HG03066 (cell line): ENCODE measurements around the gene SEMA3C.

Source experiments
- ATAC-seq: cut with Tn5 transposase; IDR thresholded peaks from one replicate; pipeline ENCODE4 v1.9.1; 2021; ENCODE audit warnings: low read depth; ENCODE audit not compliant: unreplicated experiment

The SEMA3C gene

DNA sequence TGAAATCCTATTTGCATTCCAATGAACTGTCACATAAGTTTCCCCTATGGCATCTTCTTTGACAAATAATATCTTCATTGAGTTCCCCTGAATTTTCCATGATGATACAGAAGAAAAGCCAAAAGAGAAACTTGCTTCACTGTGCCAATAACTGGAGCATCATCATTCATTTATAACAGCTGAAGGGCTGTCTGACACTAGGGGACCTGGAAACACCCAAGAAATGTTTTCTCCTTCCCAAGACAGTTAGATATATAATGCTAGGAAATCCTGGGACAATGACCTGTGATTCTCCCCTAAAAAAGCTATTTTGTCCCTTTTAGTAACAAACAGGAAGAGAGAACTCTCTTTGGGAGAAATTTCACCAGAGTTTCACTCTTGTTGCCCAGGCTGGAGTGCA is 133.6 kb downstream of the SEMA3C start:
- ATAC-seq: no peak

DNA sequence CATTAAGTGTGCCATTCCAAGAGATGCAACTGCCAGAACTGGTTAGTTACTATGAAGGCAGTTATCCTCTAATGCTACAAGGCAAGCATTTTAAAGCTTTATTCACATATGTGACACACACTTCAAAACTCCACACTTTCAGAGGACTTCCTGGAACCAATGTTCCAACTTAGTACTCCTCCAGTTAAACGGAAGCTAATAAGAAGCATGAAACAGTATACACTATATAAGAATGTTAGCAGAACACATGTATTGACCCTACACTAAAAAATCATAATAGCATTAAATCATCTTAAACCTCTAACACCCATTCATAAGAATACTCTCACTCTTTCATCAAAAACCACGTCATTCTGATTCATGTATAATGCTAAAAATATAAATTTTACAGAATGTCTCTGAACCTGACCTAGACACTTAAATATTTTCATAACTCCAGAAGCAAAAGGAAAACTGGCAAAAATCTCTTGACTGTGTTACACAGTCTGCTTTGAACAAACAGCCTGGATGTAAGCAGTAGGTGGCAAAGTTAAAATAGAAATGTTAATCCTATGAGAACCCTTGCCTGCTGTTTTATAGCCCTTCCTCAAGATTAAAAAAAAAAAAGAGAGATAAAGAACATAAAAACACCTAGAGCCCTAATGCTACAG is 135.0 kb downstream of the SEMA3C start:
- ATAC-seq: no peak

DNA sequence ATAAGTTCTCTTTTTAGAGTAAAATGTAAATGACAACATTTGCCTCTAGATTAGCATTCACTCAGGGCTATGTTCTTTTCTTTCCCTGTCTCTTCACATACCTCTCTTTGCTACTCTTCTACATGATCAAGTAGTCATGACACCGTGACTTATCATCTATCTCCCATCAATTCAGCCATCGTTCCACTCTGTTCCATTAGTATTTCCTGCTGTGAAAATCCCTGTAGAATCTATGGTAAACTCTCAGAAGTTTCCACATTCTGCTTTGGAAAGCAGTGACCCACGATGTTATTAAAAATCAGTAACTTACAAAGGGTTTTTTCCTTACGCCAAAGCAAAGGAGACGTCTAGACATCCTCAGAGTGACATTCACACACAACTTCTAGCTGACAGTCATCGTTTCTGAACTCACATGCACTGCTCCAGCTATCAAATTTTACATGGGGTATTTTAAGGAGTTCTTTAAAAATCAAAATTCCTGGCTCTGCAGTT is 135.6 kb downstream of the SEMA3C start:
- no peak for ATAC-seq

DNA sequence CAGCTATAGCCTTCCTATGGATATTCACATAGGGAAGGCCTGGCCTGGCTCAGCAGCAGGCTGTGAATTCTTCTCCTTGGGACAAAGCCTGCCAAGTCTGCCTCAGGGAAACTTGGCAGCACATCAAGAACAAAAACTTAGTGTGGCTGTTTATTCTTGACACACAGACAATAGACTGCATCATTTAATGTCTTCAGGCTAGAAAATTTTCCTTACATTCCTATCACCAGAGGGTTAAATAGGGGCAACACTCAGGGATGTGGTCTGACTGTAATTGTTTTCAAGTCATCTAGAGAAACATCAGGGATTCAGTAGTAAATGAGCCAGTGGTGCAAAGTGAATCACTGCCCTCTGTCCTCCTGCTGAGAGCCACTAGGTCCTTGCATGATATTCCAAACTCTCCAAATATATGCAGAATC is 137.3 kb downstream of the SEMA3C start:
- no peak for ATAC-seq

DNA sequence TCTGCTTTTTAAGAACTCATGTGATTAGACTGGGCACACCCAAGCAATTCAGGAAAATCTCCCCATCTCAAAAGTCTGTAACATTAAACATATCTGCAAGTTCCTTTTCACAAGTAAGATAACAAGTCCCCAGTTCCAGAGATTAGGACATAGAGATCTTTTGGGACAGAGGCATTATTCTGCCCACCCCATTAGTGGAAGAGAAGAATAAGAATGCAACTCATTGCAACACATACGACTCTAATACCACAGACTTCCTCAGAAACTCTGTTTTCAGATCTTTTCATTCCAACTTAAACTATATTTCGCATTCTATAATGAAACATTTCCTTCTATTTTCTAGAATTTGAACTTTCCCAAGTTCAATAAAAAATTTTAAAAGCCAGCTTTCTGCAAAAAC is 137.7 kb downstream of the SEMA3C start:
- no peak for ATAC-seq

DNA sequence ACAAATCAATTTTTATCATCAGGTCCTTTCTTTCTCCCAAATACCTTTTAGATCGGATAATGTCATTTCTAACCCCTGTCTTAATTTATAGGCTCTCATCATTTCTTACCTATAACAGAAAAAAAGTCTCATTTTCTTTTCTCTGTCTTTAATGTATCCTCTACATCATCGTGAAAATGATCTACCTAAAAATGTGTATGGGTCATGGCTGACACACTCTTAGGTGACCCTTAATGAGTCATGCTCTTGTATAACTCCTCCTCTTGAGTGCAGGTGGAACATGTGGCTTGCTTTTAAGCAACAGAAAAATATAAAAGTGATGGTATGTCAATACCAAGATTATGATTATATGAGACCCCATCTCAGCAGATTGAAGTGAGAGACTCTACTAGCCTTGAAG is 139.4 kb downstream of the SEMA3C start:
- no peak for ATAC-seq

DNA sequence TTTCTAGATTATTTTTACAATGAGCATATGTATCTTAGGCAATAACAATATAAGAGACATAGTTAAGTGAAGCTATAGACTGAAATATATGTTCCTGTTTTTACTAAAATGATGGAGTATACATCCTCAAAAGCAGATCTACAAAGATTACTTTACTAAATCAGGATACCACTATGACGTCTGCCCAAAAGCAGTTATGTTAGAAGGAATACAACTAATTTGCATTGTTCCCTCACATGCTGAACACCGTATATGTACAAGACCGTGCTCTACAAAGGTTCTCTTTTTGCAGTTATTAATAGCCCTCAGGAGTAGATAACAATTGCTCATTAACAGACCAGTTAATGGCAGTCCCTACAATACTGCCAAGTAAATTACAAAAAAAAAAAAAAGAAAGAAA is 143.0 kb downstream of the SEMA3C start:
- ATAC-seq: no peak

DNA sequence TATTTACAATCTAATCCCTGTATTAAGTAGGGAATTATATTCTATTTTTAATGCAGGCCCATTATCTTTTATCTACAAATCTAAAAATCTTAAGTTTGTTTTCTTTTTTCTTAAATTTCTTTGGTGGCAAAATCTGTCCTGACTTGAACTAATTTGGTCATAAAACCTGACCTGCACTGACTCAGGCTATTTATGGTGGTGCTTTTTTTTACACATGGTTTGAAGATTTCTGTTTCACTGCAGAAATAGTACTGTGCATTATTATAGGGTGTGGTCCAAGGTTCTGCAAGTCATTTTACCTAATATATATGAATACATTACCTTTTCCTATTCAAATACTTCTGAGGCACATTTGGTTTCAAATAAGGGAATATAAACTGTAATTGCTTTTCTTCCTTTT is 143.4 kb downstream of the SEMA3C start:
- no peak for ATAC-seq

DNA sequence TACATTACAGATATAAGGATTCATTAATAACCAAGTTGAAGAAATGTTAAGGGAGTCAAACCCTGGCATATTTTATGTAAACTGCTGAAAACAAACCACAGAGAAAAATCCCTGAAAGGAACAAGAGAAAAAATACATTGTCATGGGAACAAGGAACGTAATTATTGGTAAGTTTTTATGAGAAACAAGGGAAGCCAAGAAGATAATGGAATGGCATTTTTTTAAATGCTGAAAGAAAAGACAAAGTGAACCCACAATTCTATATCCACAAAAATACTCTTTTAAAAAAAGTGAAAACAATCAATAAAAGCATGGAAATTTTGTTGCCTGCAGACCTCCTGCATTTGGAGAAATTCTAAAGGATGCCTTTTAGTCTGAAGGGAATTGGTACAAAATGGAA is 144.0 kb downstream of the SEMA3C start:
- ATAC-seq: no peak

DNA sequence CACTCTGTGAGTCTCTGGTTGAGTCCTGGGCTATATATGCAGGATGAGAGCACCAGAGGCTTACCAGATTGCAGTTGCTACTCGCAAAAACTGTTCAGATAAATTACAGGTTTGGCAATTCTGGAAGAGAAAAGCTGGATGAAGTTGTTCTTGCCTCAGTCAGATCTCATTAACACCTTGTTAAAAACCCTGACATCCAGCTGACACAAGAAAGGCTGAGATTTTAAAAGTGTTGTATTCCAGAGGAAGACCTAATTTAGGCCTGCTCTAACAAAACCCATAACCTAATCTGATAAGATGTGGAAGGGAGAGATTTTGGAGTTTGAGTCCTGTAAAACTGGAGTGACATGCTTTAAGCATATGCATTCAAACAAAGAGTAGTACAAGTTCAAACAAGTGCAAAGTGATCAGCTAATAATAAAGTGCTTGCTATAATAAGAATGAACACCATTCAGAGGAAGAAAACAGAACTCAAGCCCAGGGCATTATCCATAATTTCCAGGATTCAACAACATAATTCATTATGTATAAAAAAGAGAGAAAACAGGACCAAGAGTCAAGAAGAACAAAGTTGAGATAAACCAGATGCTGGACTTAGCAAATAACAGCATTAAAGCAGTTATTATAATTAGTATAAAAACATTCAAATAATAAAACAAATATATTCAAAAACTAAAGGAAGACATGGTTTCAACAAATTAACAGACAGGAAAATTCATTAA is 144.9 kb downstream of the SEMA3C start:
- no peak for ATAC-seq

DNA sequence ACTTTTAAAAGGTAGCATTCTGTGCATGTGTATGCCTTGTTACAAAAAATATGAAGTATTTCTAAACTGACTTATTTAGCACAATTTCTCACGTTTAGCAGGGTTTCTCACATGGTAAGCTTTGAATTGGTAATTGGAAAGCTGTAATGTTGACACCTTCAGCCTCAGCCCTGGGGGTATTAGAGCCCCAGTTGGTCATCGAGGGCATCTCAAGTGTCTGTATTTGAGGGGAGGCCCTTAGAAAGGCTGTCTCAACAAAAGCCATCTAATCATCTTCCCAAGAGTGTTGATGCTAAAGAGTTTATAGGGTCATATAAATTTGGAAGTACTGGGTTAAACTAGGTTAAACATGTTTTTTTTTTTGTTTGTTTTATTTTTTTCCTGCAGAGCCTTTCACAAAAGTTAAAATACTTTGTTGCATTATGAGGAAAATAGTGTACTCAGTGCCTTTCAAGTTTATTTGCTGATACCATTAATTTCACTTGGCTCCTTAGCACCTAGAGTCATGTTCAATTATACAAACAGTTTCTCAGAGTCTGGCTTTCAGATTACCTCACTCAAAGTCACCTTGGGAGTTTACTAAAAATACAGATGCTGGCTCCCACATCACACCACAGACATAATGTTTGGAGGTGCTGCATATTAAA is 146.4 kb downstream of the SEMA3C start:
- no peak for ATAC-seq

DNA sequence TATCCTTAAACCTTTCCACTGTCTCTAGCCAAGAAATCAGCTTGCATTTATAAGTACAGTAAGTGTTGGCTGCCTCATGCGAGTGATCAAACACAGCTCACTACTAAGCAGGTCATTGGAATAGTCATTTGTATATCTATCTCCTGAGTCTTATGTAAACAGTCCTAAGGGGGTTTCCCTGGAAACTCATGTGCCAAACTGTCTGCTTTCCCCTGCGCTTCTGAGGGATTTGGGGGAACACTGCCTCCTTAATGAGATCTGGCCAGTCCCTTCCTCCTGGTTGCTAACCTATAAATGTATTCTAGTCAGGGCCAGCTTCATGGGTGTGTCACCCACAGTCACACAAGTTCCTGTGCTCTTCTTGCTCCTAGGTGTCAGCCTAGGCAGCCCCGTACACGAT is 147.3 kb downstream of the SEMA3C start:
- ATAC-seq: no peak

DNA sequence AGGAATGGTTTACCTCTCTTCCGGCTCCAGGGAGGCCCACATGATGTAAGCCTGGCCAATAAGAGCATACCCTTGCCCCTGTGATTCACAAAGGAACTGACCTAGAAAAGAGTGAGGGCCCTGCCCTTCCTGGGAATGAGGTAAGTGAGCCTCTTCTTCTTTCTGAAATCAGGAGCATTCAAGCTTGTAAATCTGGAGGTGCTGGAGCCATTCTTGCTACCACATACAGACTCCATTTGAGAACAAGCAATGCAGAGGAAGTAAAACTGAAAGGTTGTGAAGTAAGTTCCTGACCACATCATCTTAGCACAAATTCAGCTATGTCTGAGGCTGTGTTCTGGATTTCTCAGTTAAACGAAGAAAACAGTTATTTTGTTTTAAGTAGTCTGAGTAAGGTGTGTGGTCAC is 148.2 kb downstream of the SEMA3C start:
- peak; percentile 86 for ATAC-seq

DNA sequence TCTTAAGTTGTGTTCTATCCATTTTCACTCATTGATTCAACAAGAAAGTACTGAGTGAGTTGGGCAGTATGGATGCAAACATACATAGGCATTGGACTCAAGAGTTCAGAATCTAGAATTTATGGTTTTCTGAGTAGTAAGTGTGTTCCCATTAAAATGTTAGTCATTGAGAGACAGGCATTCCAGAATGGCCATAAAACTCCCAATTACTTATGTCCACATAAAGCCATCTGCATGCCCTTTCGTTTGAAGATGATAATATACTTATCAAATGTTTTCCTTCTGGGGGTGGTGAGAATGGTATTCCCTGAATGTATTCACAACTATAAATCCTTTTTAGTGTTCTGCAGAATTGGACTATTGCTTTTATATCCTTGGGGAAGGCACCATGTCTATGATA is 148.8 kb downstream of the SEMA3C start:
- ATAC-seq: no peak

DNA sequence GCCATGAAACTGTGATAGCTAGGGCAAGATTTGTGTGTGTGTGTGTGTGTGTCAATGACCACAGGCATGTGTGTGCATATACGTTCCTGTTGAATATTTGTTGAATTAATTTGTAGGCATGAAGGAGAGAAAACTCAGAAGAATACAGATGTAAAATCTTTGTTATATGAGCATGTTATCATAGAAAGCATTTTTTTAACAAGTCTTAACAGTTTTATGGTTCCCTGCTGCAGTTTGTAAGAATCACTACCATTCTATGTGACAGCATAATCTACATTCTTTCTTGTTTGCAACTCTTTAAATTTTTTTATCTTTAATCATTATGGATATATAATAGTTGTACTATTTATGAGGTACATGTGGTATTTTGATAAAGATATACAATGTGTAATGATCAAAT is 150.1 kb downstream of the SEMA3C start:
- no peak for ATAC-seq

DNA sequence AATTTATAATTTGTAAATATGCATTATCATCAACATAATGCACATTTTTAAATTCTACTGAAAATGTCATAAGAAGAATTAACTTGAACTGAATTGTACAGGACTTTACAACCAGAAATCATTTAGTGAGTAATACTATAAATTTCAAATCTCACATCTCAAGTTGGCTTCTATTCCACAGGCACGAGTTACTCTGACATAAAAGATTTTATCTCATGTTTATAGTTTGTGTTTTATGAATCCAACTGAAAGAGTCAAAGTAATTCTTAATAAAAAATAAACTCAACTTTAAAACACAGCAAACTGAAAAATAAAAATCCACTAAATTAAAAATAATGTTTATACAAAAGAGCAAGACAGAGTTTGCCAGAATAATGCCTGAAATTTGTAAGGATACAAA is 151.2 kb downstream of the SEMA3C start:
- ATAC-seq: no peak

DNA sequence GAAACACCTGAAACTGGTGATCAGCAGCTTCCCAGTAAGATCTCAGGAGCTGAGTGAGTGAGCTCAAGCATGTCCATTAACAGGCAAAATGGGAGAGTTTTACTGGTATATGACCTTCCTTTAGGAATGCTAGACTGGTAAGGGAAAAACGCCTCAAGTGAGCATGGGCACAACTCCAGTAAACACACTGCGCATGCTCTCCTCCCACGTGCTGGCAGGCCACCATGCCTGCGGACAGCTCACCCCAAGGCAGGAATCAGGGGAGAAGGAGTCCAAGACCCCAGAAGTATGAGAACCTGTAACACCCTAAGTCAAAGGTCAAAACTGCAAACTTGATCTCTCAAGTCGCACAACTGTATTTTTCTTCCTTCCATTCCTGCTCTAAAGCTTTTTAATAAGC is 152.1 kb downstream of the SEMA3C start:
- ATAC-seq: no peak

DNA sequence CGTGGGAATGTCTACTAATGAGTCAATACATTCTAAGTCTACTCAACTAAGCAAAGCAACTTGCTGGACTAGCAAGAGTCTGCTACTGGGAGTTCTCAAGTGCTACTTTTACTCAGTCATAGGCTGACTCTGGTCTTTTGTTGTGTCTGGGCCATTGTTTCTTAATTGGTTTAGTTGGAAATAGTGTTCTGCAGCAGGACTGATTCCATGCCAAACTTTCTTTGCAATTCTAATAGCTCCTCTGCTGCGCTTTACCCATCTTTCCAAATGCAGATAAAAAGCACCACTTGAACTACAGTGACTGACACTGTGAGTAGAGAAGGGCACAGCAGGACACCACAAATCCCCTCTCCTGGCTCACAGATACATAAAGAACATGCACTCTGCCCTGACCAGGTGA is 154.7 kb downstream of the SEMA3C start:
- no peak for ATAC-seq

DNA sequence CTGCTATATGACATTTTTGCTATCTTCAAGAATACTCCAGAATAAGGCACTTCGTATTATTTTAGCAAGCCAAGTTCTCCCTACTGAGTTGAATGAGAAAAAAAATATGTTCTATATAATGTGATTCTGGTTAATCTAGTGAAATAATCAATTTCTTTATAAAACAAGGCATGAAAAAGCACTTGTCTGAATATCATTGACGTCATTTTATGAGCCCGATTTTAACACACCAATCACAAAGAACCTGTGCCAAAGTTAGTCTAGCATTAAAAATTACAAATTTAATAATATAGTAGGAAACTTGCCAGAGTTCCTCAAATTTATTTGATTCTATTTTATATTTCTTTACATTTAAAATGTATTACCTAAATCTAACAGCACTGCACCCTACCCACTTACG is 155.1 kb downstream of the SEMA3C start:
- no peak for ATAC-seq

DNA sequence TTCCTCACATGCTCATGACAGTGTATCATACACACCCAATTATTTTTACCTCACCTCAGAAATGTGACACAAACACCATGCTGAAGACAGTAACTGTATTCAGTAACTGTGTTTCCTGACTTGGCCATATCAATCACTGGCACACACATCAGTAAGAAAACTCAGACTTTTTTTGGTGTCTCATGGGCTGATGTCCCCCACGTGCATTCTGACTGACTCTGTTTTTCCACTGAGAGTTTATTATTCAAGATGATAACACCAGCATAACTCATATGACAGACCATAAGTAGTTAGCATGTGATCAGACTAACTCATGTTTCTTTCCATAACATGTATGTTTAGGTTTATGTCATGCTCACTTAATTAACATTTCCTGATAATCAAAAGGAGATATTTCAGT is 155.6 kb downstream of the SEMA3C start:
- ATAC-seq: no peak

DNA sequence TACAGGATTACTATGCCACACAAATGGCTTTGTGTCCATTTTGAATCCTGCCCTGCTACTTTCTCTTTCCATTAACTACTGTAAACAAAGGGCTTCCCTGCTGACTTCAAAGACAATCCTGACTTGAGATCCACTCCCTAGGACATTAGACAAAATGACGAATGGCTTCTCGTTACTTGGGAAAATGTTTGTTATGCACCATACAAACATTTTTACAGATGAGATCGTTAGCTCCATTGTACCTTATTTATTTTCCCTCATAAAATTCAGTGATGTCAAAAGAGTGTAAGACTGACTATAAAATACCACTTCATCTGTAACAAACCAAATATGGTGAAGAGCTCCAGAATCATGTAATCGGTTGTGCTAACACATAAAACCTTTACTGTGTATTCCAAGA is 158.6 kb downstream of the SEMA3C start:
- ATAC-seq: no peak
